Spleen (tissue), 7 donors: ENCODE data around the gene PPP1R27.

Source experiments
- CTCF ChIP-seq, 11 experiments: fragments of 200-600 bp in 7 of 11; fragments of 450-650 bp in 4 of 11; sonication (generic) in 4 of 11; IDR thresholded peaks in 8 of 11; conservative IDR thresholded peaks in 3 of 11; 1 replicate in 7 of 11; 2 replicates in 4 of 11; pipeline versions ENCODE4 v1.4.0 to v1.8.0; 2016 to 2021; ENCODE audit warnings: antibody characterized with exemption in 11 of 11, inconsistent platforms in 4 of 11, mild to moderate bottlenecking in 1 of 11
- POLR2A ChIP-seq, 3 donors: fragments of 450-650 bp; IDR thresholded peaks; one replicate each; pipeline ENCODE4 v1.5.1; 2017; ENCODE audit warnings: antibody characterized with exemption in 3 of 3, mild to moderate bottlenecking in 1 of 3
- POLR2AphosphoS5 ChIP-seq, 3 donors: sonication (generic); formaldehyde crosslinking; IDR thresholded peaks; one replicate each; pipeline ENCODE4 v1.5.1; 2017; ENCODE audit warnings: antibody characterized with exemption in 3 of 3
- donor health status: DM: no; HTN: no; CAD: no; lungs with moderate emphysema.
- donor health status: DM: no; HTN: no; CAD: no.
- donor health status: DM: no; HTN: no; CAD: no.

GRCh38 chr17:81825841-81826466 lies 8.9 kb downstream of the PPP1R27 start:
- TF ChIP-seq CTCF (IDR thresholded peaks at IDR 0.05 in 8 of 11, conservative IDR thresholded peaks at IDR 0.05 in 3 of 11) (no peak), POLR2AphosphoS5 (IDR thresholded peaks at IDR 0.05) (no peak), POLR2A (IDR thresholded peaks at IDR 0.05) (no peak)
